HepG2 (cell line): ENCODE results near the gene RDH11. TPM values are rescaled to one million over a fixed set of nuclear protein-coding genes. Genes with fewer than 3 reads are reported as not detected.

Experiments used
- ATF4 ChIP-seq, 2 experiments: fragments of 450-650 bp in 1 of 2; sonication (generic) in 1 of 2; formaldehyde crosslinking; IDR thresholded peaks; 2 replicates each; pipeline versions ENCODE4 v1.5.0 to v1.8.0; 2020 to 2022; ENCODE audit warnings: mild to moderate bottlenecking in 1 of 2, missing genetic modification reagents in 1 of 2
- BRD4 ChIP-seq: sonication (generic); formaldehyde crosslinking; IDR thresholded peaks from 2 replicates; pipeline ENCODE4 v1.4.0; 2020; ENCODE audit warnings: missing genetic modification reagents
- CCDC6 ChIP-seq: sonication (generic); formaldehyde crosslinking; IDR thresholded peaks from 2 replicates; pipeline ENCODE4 v1.8.1; 2022; ENCODE audit warnings: mild to moderate bottlenecking, missing genetic modification reagents, moderate library complexity
- CSRNP1 ChIP-seq: sonication (generic); formaldehyde crosslinking; IDR thresholded peaks from 2 replicates; pipeline ENCODE4 v1.8.1; 2023; ENCODE audit warnings: mild to moderate bottlenecking, missing genetic modification reagents
- EEA1 ChIP-seq: sonication (generic); formaldehyde crosslinking; IDR thresholded peaks from 2 replicates; pipeline ENCODE4 v1.5.1; 2020; ENCODE audit warnings: mild to moderate bottlenecking, missing genetic modification reagents, borderline replicate concordance
- IKZF4 ChIP-seq: sonication (generic); formaldehyde crosslinking; IDR thresholded peaks from 2 replicates; pipeline ENCODE4 v1.5.1; 2020; ENCODE audit warnings: borderline replicate concordance, mild to moderate bottlenecking, low read depth, missing genetic modification reagents; ENCODE audit errors: not compliant biosample characterization
- JUND ChIP-seq: sonication (generic); formaldehyde crosslinking; IDR thresholded peaks from 2 replicates; pipeline ENCODE4 v1.8.0; 2022; ENCODE audit warnings: mild to moderate bottlenecking, missing genetic modification reagents
- KLF11 ChIP-seq: IDR thresholded peaks from 2 replicates; pipeline ENCODE4 v1.6.1; 2016; ENCODE audit warnings: missing compliant biosample characterization
- MXD4 ChIP-seq: IDR thresholded peaks from 2 replicates; pipeline ENCODE4 v1.6.1; 2016; ENCODE audit warnings: mild to moderate bottlenecking, missing biosample characterization, missing genetic modification reagents
- PHF8 ChIP-seq: sonication (generic); formaldehyde crosslinking; IDR thresholded peaks from 2 replicates; pipeline ENCODE4 v1.5.0; 2020; ENCODE audit warnings: missing genetic modification reagents
- RERE ChIP-seq: IDR thresholded peaks from 2 replicates; pipeline ENCODE4 v1.6.1; 2016; ENCODE audit warnings: low read depth, missing genetic modification reagents, missing compliant biosample characterization
- SRF ChIP-seq: IDR thresholded peaks from 2 replicates; pipeline ENCODE4 v1.6.1; 2011; ENCODE audit warnings: mild to moderate bottlenecking, low read depth, low read length, moderate library complexity
- XRCC5 ChIP-seq: fragments of 200-400 bp; formaldehyde crosslinking; optimal IDR thresholded peaks from 2 replicates; pipeline ENCODE3; 2017; ENCODE audit warnings: mild to moderate bottlenecking, low read length
- ZFP36L2 ChIP-seq: sonication (generic); formaldehyde crosslinking; IDR thresholded peaks from 2 replicates; pipeline ENCODE4 v1.4.0; 2020; ENCODE audit warnings: missing genetic modification reagents
- ZNF138 ChIP-seq: sonication (generic); formaldehyde crosslinking; IDR thresholded peaks from 2 replicates; pipeline ENCODE4 v1.5.0; 2020; ENCODE audit warnings: mild to moderate bottlenecking, low read depth, missing genetic modification reagents
- ZNF260 ChIP-seq: sonication (generic); formaldehyde crosslinking; IDR thresholded peaks from 2 replicates; pipeline ENCODE4 v1.4.0; 2020; ENCODE audit warnings: missing genetic modification reagents, low read depth, mild to moderate bottlenecking, borderline replicate concordance
- ZNF274 ChIP-seq: sonication (generic); formaldehyde crosslinking; IDR thresholded peaks from 2 replicates; pipeline ENCODE4 v1.5.1; 2020; ENCODE audit warnings: mild to moderate bottlenecking, missing genetic modification reagents
- ZNF33B ChIP-seq: sonication (generic); formaldehyde crosslinking; IDR thresholded peaks from 2 replicates; pipeline ENCODE4 v1.5.1; 2020; ENCODE audit warnings: mild to moderate bottlenecking, missing genetic modification reagents
- ZNF589 ChIP-seq: sonication (generic); formaldehyde crosslinking; conservative IDR thresholded peaks from 2 replicates; pipeline ENCODE4 v1.8.0; 2022; ENCODE audit warnings: mild to moderate bottlenecking, moderate library complexity, missing genetic modification reagents
- ZNF619 ChIP-seq: sonication (generic); formaldehyde crosslinking; IDR thresholded peaks from 2 replicates; pipeline ENCODE4 v1.4.0; 2020; ENCODE audit warnings: mild to moderate bottlenecking, missing genetic modification reagents
- ZNF629 ChIP-seq: sonication (generic); formaldehyde crosslinking; conservative IDR thresholded peaks from 2 replicates; pipeline ENCODE4 v1.5.0; 2020; ENCODE audit warnings: missing genetic modification reagents
- ZNF720 ChIP-seq: sonication (generic); formaldehyde crosslinking; IDR thresholded peaks from 2 replicates; pipeline ENCODE4 v1.4.0; 2020; ENCODE audit warnings: missing genetic modification reagents
- polyA plus RNA-seq, 8 experiments: library from polyadenylated mRNA; depleted of rRNA in 3 of 8; stranded (reverse) in 7 of 8; unstranded in 1 of 8; fragments of >200 nt; fragmentation: Illumina TruSeq in 4 of 8; extraction: Trizol in 4 of 8; gene quantifications; 2 replicates each; pipeline versions ENCODE4 v1.2.1 to v1.2.3, GENCODE V29; 2011 to 2016; ENCODE audit warnings: low read depth in 4 of 8, missing spikeins in 1 of 8, mixed read lengths in 1 of 8; ENCODE audit not compliant: insufficient read depth in 1 of 8
- total RNA-seq, 5 experiments: library from RNA; depleted of rRNA; stranded (reverse); fragments of >200 nt; fragmentation: Illumina TruSeq; extraction: Trizol; gene quantifications; 2 replicates each; pipeline ENCODE4 v1.2.3, GENCODE V29; 2016; ENCODE audit warnings: low read depth in 1 of 5

The RDH11 gene
- total and polyA plus RNA-seq, 2 of the 13 experiments (the other 11 are each of a cell fraction or from before 2014, with no cell fraction given): 106 to 131 TPM

GRCh38 chr14:67674480-67675218 lies 20.9 kb downstream of the RDH11 start, which contains the start of gene VTI1B (continued):
- peak; percentile 38 for TF ChIP-seq MXD4
- TF ChIP-seq PHF8 (CRISPR knock-in tag): peak; percentile 92
- TF ChIP-seq BRD4: peak; percentile 18; the same call in 1 of the 2 replicates
- no peak for TF ChIP-seq EEA1 (CRISPR knock-in tag)
- TF ChIP-seq ZNF589: no peak
- peak; percentile 51; the same call in 1 of the 2 replicates for TF ChIP-seq ZNF33B (CRISPR knock-in tag)
- TF ChIP-seq ZNF619 (CRISPR knock-in tag): peak; percentile 62; the same call in 1 of the 2 replicates
- TF ChIP-seq ZFP36L2 (CRISPR knock-in tag): no peak
- TF ChIP-seq CSRNP1 (CRISPR knock-in tag): 0 out of 2 replicates have a peak, but pooled peaks have one; percentile 39
- TF ChIP-seq SRF: no peak
- no peak for TF ChIP-seq ZNF138 (CRISPR knock-in tag)
- TF ChIP-seq KLF11 (CRISPR knock-in tag): no peak
- peak; percentile 81; the same call in 1 of the 2 replicates for TF ChIP-seq CCDC6 (CRISPR knock-in tag)
- TF ChIP-seq XRCC5: peak; percentile 48
- TF ChIP-seq RERE (CRISPR knock-in tag): peak; percentile 31; the same call in 1 of the 2 replicates
- TF ChIP-seq ZNF629 (CRISPR knock-in tag): no peak
- no peak for TF ChIP-seq ZNF260
- no peak for TF ChIP-seq ZNF720 (CRISPR knock-in tag)
- TF ChIP-seq JUND (CRISPR knock-in tag): 0 out of 2 replicates have a peak, but pooled peaks have one; percentile 32
- TF ChIP-seq ATF4 (CRISPR knock-in tag; IDR thresholded peaks at IDR 0.05): no peak; a peak in 1 of 4 replicates
- peak; percentile 58; the same call in 1 of the 2 replicates for TF ChIP-seq ZNF274 (CRISPR knock-in tag)
- peak; percentile 88 for TF ChIP-seq IKZF4 (CRISPR knock-in tag)
